ENCODE results near the gene FBXO8. TPM values are rescaled to one million over a fixed set of nuclear protein-coding genes. Genes with fewer than 3 reads are reported as not detected.

Gene FBXO8
- total RNA-seq, 2 experiments from 2014 or later = 15.1 to 19.1 TPM

- Mint-ChIP-seq H3K4me3 (no peak overlapping the region), H3K4me1 (ENCODE audit: low read depth) (no peaks in the 10 kb centered on the region), H3K36me3 (ENCODE audit: low read depth) (peaks cover 4% of the 10 kb centered on the region), H3K27me3 (no peaks in the 10 kb centered on the region), H3K27ac (no peak overlapping the region), H3K9me3 (no peaks in the 10 kb centered on the region)
- TF ChIP-seq, protein P1, sequence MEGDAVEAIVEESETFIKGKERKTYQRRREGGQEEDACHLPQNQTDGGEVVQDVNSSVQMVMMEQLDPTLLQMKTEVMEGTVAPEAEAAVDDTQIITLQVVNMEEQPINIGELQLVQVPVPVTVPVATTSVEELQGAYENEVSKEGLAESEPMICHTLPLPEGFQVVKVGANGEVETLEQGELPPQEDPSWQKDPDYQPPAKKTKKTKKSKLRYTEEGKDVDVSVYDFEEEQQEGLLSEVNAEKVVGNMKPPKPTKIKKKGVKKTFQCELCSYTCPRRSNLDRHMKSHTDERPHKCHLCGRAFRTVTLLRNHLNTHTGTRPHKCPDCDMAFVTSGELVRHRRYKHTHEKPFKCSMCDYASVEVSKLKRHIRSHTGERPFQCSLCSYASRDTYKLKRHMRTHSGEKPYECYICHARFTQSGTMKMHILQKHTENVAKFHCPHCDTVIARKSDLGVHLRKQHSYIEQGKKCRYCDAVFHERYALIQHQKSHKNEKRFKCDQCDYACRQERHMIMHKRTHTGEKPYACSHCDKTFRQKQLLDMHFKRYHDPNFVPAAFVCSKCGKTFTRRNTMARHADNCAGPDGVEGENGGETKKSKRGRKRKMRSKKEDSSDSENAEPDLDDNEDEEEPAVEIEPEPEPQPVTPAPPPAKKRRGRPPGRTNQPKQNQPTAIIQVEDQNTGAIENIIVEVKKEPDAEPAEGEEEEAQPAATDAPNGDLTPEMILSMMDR (IDR thresholded peaks at IDR 0.05) = no peak
- ChIA-PET POLR2A (interaction anchor here (0.6 kb wide), 1 partner anchor 1564 kb away, joined by 3 read pairs; no protein-coding TSS in a partner anchor), CTCF (no interaction called here)
- DNase-seq = no peak
- no peak for ATAC-seq
- intact Hi-C loops (cut with micrococcal nuclease) = no loop called here
Observed at GRCh38 chr4:174241162-174241561, 42.3 kb downstream of the FBXO8 start.

DNA sequence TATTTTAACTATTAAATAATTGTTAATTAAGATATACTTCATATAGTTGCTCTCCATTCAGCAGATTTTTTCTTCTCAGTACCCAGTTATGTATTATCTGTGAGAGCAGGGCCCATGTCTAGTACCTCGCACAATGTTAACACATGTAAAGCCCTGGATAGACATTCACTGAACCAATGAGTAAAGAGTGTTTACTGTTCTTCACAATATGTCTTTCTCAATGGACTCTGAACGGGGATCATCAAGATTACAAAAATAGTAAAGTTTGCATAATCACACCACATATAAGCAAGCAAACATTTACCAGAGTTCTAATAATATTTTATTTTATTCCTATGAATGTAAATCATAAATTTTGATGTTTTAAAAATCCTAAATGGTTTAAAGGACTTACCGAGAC is 47.1 kb downstream of the FBXO8 start:
- H3K27ac Mint-ChIP-seq = no peak overlapping the region
- CTCF ChIA-PET = no interaction called here
- ATAC-seq = no peak

GRCh38 chr4:174230680-174231079 is 52.8 kb downstream of the FBXO8 start:
- H3K36me3 Mint-ChIP-seq (ENCODE audit: low read depth) = no peaks in the 10 kb centered on the region
- no peak overlapping the region for H3K4me3 Mint-ChIP-seq
- H3K27ac Mint-ChIP-seq = no peak overlapping the region
- TF ChIP-seq, protein P1 (IDR thresholded peaks at IDR 0.05) = no peak
- POLR2A ChIA-PET = no interaction called here
- peaks cover 8% of the 10 kb centered on the region for H3K27me3 Mint-ChIP-seq
- CTCF ChIA-PET = no interaction called here
- intact Hi-C loops (cut with micrococcal nuclease) = no loop called here
- ATAC-seq (no peak), DNase-seq (no peak)
- H3K4me1 Mint-ChIP-seq (ENCODE audit: low read depth) = no peaks in the 10 kb centered on the region
- no peaks in the 10 kb centered on the region for H3K9me3 Mint-ChIP-seq

More for the DNA sequence above, 47.1 kb downstream of the FBXO8 start:
- TF ChIP-seq, protein P1 (IDR thresholded peaks at IDR 0.05) = no peak
- Mint-ChIP-seq H3K27me3 (no peaks in the 10 kb centered on the region), H3K9me3 (no peaks in the 10 kb centered on the region), H3K4me1 (ENCODE audit: low read depth) (no peaks in the 10 kb centered on the region), H3K4me3 (no peak overlapping the region), H3K36me3 (ENCODE audit: low read depth) (peaks cover 4% of the 10 kb centered on the region)
- DNase-seq = no peak
- POLR2A ChIA-PET = no interaction called here
- intact Hi-C loops (cut with micrococcal nuclease) = no loop called here

GRCh38 chr4:174230148-174230547 is 53.3 kb downstream of the FBXO8 start:
- DNase-seq (no peak), ATAC-seq (no peak)
- intact Hi-C loops (cut with micrococcal nuclease) = no loop called here
- Mint-ChIP-seq H3K9me3 (no peaks in the 10 kb centered on the region), H3K27me3 (peaks cover 12% of the 10 kb centered on the region), H3K4me1 (ENCODE audit: low read depth) (no peaks in the 10 kb centered on the region), H3K27ac (no peak overlapping the region), H3K36me3 (ENCODE audit: low read depth) (no peaks in the 10 kb centered on the region), H3K4me3 (no peak overlapping the region)
- POLR2A ChIA-PET = no interaction called here
- TF ChIP-seq, protein P1 (IDR thresholded peaks at IDR 0.05) = no peak
- CTCF ChIA-PET = no interaction called here

DNA sequence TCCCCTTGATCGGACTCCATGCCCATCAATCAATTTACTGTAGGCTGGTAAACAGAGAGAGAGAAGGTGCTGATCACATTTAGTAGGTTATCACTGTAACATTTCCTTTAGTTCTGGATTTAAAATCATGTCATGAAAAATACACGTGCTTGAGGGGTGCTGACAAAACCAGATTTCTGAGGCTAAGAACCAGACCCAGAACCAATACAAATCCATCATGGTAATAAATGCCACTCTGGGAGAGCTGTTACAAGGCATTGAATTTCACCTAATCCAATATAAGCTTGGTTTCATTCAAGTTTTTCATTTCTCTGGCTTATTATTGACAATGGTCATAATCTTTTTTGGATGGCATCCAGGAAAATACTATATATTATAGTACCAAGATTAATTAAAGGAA is 54.5 kb downstream of the FBXO8 start:
- TF ChIP-seq, protein P1 (IDR thresholded peaks at IDR 0.05) = no peak
- intact Hi-C loops (cut with micrococcal nuclease) = no loop called here
- no peak overlapping the region for H3K4me3 Mint-ChIP-seq

More for the DNA sequence above, 54.5 kb downstream of the FBXO8 start:
- POLR2A ChIA-PET = no interaction called here
- Mint-ChIP-seq H3K27ac (no peak overlapping the region), H3K9me3 (no peaks in the 10 kb centered on the region), H3K27me3 (peaks cover 12% of the 10 kb centered on the region), H3K4me1 (ENCODE audit: low read depth) (no peaks in the 10 kb centered on the region), H3K36me3 (ENCODE audit: low read depth) (no peaks in the 10 kb centered on the region)
- DNase-seq (no peak), ATAC-seq (no peak)
- CTCF ChIA-PET = no interaction called here
